Renal cortex interstitium (tissue), 11 donors: ENCODE measurements around the gene PEX5L. TPM values are rescaled to one million over a fixed set of nuclear protein-coding genes. Genes with fewer than 3 reads are reported as not detected.

Source experiments
- DNase-seq, 11 donors: peaks; one replicate each; pipeline ENCODE4 v3.0.0-alpha.2; 2013; ENCODE audit warnings: low read depth in 9 of 11, low spot score in 4 of 11; ENCODE audit errors: extremely low read depth in 1 of 11
- polyA plus RNA-seq, 3 donors: library from polyadenylated mRNA; unstranded; fragments of 120-200 nt; gene quantifications; one replicate each; pipeline ENCODE4 v1.2.1, GENCODE V29; 2013; ENCODE audit not compliant: insufficient read length in 3 of 3

The PEX5L gene
- polyA plus RNA-seq, 3 donors, result 0.31 to 0.50 (median 0.39) TPM

- DNase-seq, result no peak
Observed at GRCh38 chr3:179760944-179761343, 275.8 kb downstream of the PEX5L start.

GRCh38 chr3:179750720-179751328, 285.9 kb downstream of the PEX5L start:
- DNase-seq, result no peak

GRCh38 chr3:179745716-179746115, 291.0 kb downstream of the PEX5L start:
- DNase-seq, result no peak

- DNase-seq, result no peak
Observed at GRCh38 chr3:179745079-179745478, 291.7 kb downstream of the PEX5L start.
